ENCODE data around the gene ROBO2. TPM values are rescaled to one million over a fixed set of nuclear protein-coding genes. Genes with fewer than 3 reads are reported as not detected.

The ROBO2 gene
- polyA plus RNA-seq, 1 donor from 2014 or later: 55.5 TPM

DNA sequence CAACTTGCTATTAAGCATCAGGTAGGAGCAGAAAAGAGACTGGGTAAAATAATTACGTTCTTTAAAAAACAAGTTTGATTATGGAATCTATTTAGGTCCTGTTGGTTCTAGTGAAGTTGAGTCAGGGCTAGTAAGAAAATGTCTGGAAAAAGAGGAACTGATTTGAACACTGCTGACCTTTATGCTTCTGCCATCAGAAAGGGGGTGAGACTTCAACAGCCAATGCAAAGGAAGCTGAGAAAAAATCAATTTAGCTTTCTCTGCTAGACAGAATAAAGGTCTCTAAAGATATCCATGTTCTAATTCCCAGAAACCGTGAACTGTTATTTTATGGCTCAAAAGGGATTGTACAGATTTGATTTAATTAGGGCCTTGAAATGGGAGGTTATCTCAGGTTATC lies 157.5 kb downstream of the ROBO2 start:
- H3K36me3 ChIP-seq (ENCODE audit: insufficient read depth, low read length): no peaks in the 10 kb centered on the region
- no peaks in the 10 kb centered on the region for H3K9me3 ChIP-seq (ENCODE audit: low read length)
- no peaks in the 10 kb centered on the region for H3F3A ChIP-seq (ENCODE audit: insufficient read depth, low read length, poor library complexity, severe bottlenecking)
- H3K9ac ChIP-seq (ENCODE audit: low read length): no peak overlapping the region
- H3K27ac ChIP-seq (ENCODE audit: low read length): no peak overlapping the region
- H3K4me3 ChIP-seq (ENCODE audit: low read length): no peak overlapping the region
- H2AFZ ChIP-seq (ENCODE audit: low read depth, low read length): no peak overlapping the region
- H3K9me2 ChIP-seq (ENCODE audit: insufficient read depth, low read length): no peaks in the 10 kb centered on the region
- TF ChIP-seq SMC3 (conservative IDR thresholded peaks at IDR 0.05; ENCODE audit: poor library complexity) (no peak), POLR2AphosphoS5 (IDR thresholded peaks at IDR 0.05) (no peak), MXI1 (conservative IDR thresholded peaks at IDR 0.05; ENCODE audit: poor library complexity, severe bottlenecking) (no peak), RAD21 (conservative IDR thresholded peaks at IDR 0.05) (no peak), TAF1 (IDR thresholded peaks at IDR 0.05; ENCODE audit: low read depth) (no peak)
- TF ChIP-seq, protein P1, sequence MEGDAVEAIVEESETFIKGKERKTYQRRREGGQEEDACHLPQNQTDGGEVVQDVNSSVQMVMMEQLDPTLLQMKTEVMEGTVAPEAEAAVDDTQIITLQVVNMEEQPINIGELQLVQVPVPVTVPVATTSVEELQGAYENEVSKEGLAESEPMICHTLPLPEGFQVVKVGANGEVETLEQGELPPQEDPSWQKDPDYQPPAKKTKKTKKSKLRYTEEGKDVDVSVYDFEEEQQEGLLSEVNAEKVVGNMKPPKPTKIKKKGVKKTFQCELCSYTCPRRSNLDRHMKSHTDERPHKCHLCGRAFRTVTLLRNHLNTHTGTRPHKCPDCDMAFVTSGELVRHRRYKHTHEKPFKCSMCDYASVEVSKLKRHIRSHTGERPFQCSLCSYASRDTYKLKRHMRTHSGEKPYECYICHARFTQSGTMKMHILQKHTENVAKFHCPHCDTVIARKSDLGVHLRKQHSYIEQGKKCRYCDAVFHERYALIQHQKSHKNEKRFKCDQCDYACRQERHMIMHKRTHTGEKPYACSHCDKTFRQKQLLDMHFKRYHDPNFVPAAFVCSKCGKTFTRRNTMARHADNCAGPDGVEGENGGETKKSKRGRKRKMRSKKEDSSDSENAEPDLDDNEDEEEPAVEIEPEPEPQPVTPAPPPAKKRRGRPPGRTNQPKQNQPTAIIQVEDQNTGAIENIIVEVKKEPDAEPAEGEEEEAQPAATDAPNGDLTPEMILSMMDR (IDR thresholded peaks at IDR 0.05; ENCODE audit: poor library complexity, severe bottlenecking): no peak
- TF ChIP-seq, protein P2, sequence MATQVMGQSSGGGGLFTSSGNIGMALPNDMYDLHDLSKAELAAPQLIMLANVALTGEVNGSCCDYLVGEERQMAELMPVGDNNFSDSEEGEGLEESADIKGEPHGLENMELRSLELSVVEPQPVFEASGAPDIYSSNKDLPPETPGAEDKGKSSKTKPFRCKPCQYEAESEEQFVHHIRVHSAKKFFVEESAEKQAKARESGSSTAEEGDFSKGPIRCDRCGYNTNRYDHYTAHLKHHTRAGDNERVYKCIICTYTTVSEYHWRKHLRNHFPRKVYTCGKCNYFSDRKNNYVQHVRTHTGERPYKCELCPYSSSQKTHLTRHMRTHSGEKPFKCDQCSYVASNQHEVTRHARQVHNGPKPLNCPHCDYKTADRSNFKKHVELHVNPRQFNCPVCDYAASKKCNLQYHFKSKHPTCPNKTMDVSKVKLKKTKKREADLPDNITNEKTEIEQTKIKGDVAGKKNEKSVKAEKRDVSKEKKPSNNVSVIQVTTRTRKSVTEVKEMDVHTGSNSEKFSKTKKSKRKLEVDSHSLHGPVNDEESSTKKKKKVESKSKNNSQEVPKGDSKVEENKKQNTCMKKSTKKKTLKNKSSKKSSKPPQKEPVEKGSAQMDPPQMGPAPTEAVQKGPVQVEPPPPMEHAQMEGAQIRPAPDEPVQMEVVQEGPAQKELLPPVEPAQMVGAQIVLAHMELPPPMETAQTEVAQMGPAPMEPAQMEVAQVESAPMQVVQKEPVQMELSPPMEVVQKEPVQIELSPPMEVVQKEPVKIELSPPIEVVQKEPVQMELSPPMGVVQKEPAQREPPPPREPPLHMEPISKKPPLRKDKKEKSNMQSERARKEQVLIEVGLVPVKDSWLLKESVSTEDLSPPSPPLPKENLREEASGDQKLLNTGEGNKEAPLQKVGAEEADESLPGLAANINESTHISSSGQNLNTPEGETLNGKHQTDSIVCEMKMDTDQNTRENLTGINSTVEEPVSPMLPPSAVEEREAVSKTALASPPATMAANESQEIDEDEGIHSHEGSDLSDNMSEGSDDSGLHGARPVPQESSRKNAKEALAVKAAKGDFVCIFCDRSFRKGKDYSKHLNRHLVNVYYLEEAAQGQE (IDR thresholded peaks at IDR 0.05; ENCODE audit: borderline replicate concordance): no peak
- no peaks in the 10 kb centered on the region for H3K79me2 ChIP-seq (replicated peaks; ENCODE audit: insufficient read depth, low read length)
- no peak overlapping the region for H3K4me2 ChIP-seq (ENCODE audit: low read length)
- no peaks in the 10 kb centered on the region for H4K20me1 ChIP-seq (ENCODE audit: insufficient read depth)
- no peaks in the 10 kb centered on the region for H3K27me3 ChIP-seq (ENCODE audit: insufficient read depth, low read depth, low read length)

DNA sequence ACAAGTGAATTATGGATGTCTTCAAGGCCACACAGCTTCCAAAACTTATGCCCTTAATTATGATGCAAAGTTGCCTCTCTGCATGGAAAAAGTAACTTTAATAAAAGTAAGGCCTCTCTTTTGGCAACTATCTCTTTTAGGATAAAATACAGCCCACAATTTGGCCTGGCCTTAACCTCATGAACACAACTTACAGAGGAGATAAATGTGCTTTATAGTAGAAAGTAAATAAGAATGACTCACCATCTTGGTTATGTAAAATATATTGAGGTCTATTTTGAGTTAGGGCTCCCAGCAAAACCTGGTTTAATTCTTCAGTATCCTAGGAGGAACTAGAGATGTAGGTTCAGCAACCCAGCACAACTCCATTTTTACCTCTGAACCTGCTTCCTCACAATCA lies 164.0 kb downstream of the ROBO2 start:
- H3K27me3 ChIP-seq (ENCODE audit: insufficient read depth, low read depth, low read length): no peaks in the 10 kb centered on the region
- no peak overlapping the region for H3K4me3 ChIP-seq (ENCODE audit: low read length)
- peaks cover 8% of the 10 kb centered on the region for H3F3A ChIP-seq (ENCODE audit: insufficient read depth, low read length, poor library complexity, severe bottlenecking)
- H3K9ac ChIP-seq (ENCODE audit: low read length): no peak overlapping the region
- TF ChIP-seq MXI1 (conservative IDR thresholded peaks at IDR 0.05; ENCODE audit: poor library complexity, severe bottlenecking) (no peak), EP300 (conservative IDR thresholded peaks at IDR 0.05; ENCODE audit: poor library complexity, severe bottlenecking) (no peak), RAD21 (conservative IDR thresholded peaks at IDR 0.05) (no peak), EZH2 (IDR thresholded peaks at IDR 0.05; ENCODE audit: borderline replicate concordance, insufficient read depth, low read length, poor library complexity, severe bottlenecking) (no peak)
- TF ChIP-seq, protein P1 (IDR thresholded peaks at IDR 0.05; ENCODE audit: poor library complexity, severe bottlenecking): no peak
- H2AFZ ChIP-seq (ENCODE audit: low read depth, low read length): no peak overlapping the region
- no peaks in the 10 kb centered on the region for H3K9me3 ChIP-seq (ENCODE audit: low read length)
- no peak overlapping the region for H3K4me2 ChIP-seq (ENCODE audit: low read length)
- H3K36me3 ChIP-seq (ENCODE audit: insufficient read depth, low read length): no peaks in the 10 kb centered on the region
- H3K79me2 ChIP-seq (replicated peaks; ENCODE audit: insufficient read depth, low read length): no peaks in the 10 kb centered on the region
- H3K27ac ChIP-seq (ENCODE audit: low read length): no peak overlapping the region
- H4K20me1 ChIP-seq (ENCODE audit: insufficient read depth): no peaks in the 10 kb centered on the region
- H3K9me2 ChIP-seq (ENCODE audit: insufficient read depth, low read length): no peaks in the 10 kb centered on the region
